ENCODE data around the gene DPP4. TPM values are rescaled to one million over a fixed set of nuclear protein-coding genes. Genes with fewer than 3 reads are reported as not detected.
A peak's percentile ranks its signal among the peaks of the same experiment; 100 is the strongest.

Gene DPP4
- total and polyA plus RNA-seq, 2 of the 4 experiments (the other 2 are of a cell fraction), result 13.2 to 19.0 TPM

DNA sequence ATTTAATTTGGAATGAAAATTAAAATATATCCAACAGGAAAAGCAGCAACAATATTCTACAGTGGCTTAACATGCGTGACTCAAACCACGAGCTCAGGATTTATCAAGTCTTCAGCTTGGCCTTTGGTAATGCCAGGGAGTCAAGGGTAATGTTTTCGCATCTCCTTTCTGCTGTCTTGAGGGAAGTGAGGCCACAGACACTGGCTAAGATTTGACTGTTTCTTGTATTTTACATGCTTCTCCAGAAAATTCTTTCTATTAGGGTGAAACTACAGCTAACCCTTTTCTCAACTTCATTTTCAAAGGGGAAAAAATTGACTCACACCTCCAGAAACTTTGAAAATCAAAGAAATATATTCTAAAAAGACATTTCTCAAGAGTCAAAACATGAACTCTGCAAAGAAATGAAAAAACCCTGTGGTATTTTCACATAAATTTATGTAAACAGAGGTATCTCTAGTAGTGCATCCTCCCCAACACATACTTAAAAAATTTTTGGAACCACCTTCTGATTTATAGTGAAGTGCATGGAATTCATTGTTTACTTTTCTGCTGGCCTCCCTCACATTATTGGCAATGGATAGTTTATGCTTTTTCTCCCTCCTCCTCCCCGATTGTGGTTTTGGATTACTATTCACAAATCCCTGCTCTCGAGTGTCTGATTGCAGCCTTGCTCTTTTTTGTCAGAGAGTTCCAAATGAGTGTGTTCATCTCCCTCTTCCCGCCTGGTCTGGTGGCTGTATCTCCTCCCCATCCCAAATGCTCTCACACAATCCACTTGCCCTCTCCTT, 48.7 kb downstream of the DPP4 start:
- peak overlapping the region; percentile 77 for H2BK20ac ChIP-seq (ENCODE audit: low read depth, low read length)
- 0 out of 2 replicates have a peak overlapping the region, but pooled peaks have one; percentile 33 for H3K14ac ChIP-seq (replicated peaks; ENCODE audit: low read depth, low read length)
- DNase-seq (peak; percentile 79), ATAC-seq (ENCODE audit: low read depth) (peak; percentile 81)
- H4K91ac ChIP-seq (ENCODE audit: insufficient read depth, low read depth, low read length), result peak overlapping the region; percentile 35; the same call in 1 of the 2 replicates
- TF ChIP-seq POLR2A (IDR thresholded peaks at IDR 0.05; ENCODE audit: low read depth, low read length) (no peak), MAZ (IDR thresholded peaks at IDR 0.05; ENCODE audit: borderline replicate concordance, low read depth, low read length) (no peak)
- TF ChIP-seq, protein P1, sequence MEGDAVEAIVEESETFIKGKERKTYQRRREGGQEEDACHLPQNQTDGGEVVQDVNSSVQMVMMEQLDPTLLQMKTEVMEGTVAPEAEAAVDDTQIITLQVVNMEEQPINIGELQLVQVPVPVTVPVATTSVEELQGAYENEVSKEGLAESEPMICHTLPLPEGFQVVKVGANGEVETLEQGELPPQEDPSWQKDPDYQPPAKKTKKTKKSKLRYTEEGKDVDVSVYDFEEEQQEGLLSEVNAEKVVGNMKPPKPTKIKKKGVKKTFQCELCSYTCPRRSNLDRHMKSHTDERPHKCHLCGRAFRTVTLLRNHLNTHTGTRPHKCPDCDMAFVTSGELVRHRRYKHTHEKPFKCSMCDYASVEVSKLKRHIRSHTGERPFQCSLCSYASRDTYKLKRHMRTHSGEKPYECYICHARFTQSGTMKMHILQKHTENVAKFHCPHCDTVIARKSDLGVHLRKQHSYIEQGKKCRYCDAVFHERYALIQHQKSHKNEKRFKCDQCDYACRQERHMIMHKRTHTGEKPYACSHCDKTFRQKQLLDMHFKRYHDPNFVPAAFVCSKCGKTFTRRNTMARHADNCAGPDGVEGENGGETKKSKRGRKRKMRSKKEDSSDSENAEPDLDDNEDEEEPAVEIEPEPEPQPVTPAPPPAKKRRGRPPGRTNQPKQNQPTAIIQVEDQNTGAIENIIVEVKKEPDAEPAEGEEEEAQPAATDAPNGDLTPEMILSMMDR (conservative IDR thresholded peaks at IDR 0.05; ENCODE audit: low read depth, low read length), result no peak
- dilution Hi-C loops (cut with HindIII; ENCODE audit: low sequenced_read_pairs, unreplicated experiment) (no loop called here), in situ Hi-C loops (cut with MboI; ENCODE audit: low sequenced_read_pairs) (no loop called here), intact Hi-C loops (cut with micrococcal nuclease) (loop anchor here (5.0 kb wide), 2 partner anchors 47 to 97 kb away; partner anchors contain the start of gene DPP4)
- H3K79me1 ChIP-seq (ENCODE audit: low read depth in 1 of 2, low read length in 2 of 2), result no peaks in the 10 kb centered on the region
- H4K8ac ChIP-seq (ENCODE audit: low read depth in 2 of 2, low read length in 2 of 2), result peak overlapping the region in 1 of 2 experiments; percentile 1; a peak in 1 of 4 replicates
- peaks cover 15% of the 10 kb centered on the region for H3K9me1 ChIP-seq (ENCODE audit: insufficient read depth, low read length)
- no peaks in the 10 kb centered on the region for H3K27me3 ChIP-seq (ENCODE audit: control insufficient read depth, insufficient read depth, low read length)
- H2BK5ac ChIP-seq (ENCODE audit: low read depth, low read length, poor library complexity, severe bottlenecking), result peak overlapping the region; percentile 29
- H3K9me3 ChIP-seq (ENCODE audit: control insufficient read depth, insufficient read depth, low read length), result no peaks in the 10 kb centered on the region
- BruUV-seq (replicated peaks), result no TSS peak
- H2AK5ac ChIP-seq (ENCODE audit: low read depth, low read length), result peak overlapping the region; percentile 89; the same call in 1 of the 2 replicates
- CTCF ChIA-PET, result interaction anchor here (0.7 to 1.3 kb wide), 3 partner anchors 11 to 22 kb away, joined by 3 to 4 read pairs (median 4); no protein-coding TSS in a partner anchor
- peak overlapping the region; percentile 72 for H2AFZ ChIP-seq (replicated peaks; ENCODE audit: low read length, poor library complexity)
- POLR2A ChIA-PET (ENCODE audit: unreplicated experiment), result no interaction called here
- H4K20me1 ChIP-seq (ENCODE audit: insufficient read depth, low read length), result peaks cover 4% of the 10 kb centered on the region; the same call in 1 of the 2 replicates
- peak overlapping the region; percentile 80 for H3K18ac ChIP-seq (ENCODE audit: low read depth, low read length)
- H3K4me3 ChIP-seq (ENCODE audit: insufficient read depth, low read depth, low read length), result no peak overlapping the region
- H3K4ac ChIP-seq (ENCODE audit: low read depth, low read length), result peak overlapping the region; percentile 78
- 0 out of 2 replicates have a peak overlapping the region, but pooled peaks have one; percentile 33 for H3K9ac ChIP-seq (ENCODE audit: low read depth, low read length)
- peaks cover 23% of the 10 kb centered on the region for H3K4me1 ChIP-seq (ENCODE audit: control insufficient read depth, insufficient read depth, low read length)
- H3K56ac ChIP-seq (ENCODE audit: extremely low read depth, insufficient read depth, low read length), result peak overlapping the region; percentile 39; the same call in 1 of the 2 replicates
- H2BK15ac ChIP-seq (ENCODE audit: low read depth, low read length), result no peak overlapping the region; the same call in 2 of the 3 replicates
- no peak overlapping the region for H3K23ac ChIP-seq (ENCODE audit: low read depth, low read length)
- H3K27ac ChIP-seq (ENCODE audit: insufficient read depth, low read length), result peak overlapping the region; percentile 95; the same call in 1 of the 2 replicates
- H3K4me2 ChIP-seq (ENCODE audit: low read depth, low read length), result peak overlapping the region; percentile 75; the same call in 1 of the 2 replicates
- H4K5ac ChIP-seq (ENCODE audit: low read depth, low read length), result peak overlapping the region; percentile 32; the same call in 1 of the 2 replicates
- peaks cover under 1% of the 10 kb centered on the region; the same call in 1 of the 2 replicates for H3K36me3 ChIP-seq (ENCODE audit: control insufficient read depth, insufficient read depth, low read length)
- WGBS, 2 experiments (ENCODE audit: extremely low coverage in 2 of 2, insufficient read length in 1 of 2), result 0% methylated on average over 1 of the region's 6 CpGs; no CpG with 5 or more reads in 1 of the 2 experiments
- peak overlapping the region; percentile 78 for H2BK120ac ChIP-seq (ENCODE audit: low read depth, low read length)
- peak overlapping the region; percentile 81 for H2AK9ac ChIP-seq (replicated peaks; ENCODE audit: low read depth, low read length, poor library complexity)
